HG03378 (cell line): ENCODE measurements around the gene RAD50.
"Not testable (repeated sequence)": the region's sequence is repeated elsewhere in the genome, so short reads cannot be mapped to it uniquely, and the experiment has no call there.

ENCODE experiments used
- ATAC-seq: cut with Tn5 transposase; IDR thresholded peaks from one replicate; pipeline ENCODE4 v1.9.1; 2021; ENCODE audit warnings: mild to moderate bottlenecking, moderate library complexity; ENCODE audit not compliant: unreplicated experiment

The RAD50 gene

DNA sequence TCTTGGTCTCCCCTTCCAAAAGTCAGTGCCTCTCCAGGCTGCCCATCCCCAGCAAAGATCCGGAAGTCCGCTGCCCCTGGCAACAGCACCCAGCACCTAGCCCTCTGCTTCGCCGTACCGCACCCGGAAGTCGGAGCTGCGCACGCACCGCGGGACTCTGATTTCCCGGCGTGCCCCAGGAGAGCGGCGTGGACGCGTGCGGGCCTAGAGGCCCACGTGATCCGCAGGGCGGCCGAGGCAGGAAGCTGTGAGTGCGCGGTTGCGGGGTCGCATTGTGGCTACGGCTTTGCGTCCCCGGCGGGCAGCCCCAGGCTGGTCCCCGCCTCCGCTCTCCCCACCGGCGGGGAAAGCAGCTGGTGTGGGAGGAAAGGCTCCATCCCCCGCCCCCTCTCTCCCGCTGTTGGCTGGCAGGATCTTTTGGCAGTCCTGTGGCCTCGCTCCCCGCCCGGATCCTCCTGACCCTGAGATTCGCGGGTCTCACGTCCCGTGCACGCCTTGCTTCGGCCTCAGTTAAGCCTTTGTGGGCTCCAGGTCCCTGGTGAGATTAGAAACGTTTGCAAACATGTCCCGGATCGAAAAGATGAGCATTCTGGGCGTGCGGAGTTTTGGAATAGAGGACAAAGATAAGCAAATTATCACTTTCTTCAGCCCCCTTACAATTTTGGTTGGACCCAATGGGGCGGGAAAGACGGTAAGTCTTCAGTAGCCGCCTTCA lies at the start of gene RAD50:
Gene RAD50, plus strand, starts transcription at position 215 of the 715 bp plus-strand sequence. Its CDS starts 348 bp downstream, at position 563.
- peak; percentile 89 for ATAC-seq

DNA sequence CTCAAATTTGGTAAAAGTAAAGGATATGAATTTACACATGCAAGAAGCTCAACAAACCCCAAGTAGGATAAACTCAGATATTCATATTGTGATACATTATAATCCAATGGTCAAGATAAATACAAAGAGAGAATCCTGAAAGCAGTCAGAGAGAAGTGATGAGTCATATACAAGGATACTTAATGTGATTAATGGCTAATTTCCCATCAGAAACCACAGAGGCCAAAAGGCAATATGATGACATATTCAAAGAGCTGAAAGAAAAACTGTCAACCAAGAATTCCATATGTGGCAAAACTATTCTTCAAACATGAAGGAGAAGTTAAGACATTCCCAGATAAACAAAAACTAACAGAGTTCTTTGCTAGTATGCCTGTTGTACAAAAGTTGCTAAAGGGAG lies 46.7 kb upstream of the RAD50 start:
- no peak for ATAC-seq

DNA sequence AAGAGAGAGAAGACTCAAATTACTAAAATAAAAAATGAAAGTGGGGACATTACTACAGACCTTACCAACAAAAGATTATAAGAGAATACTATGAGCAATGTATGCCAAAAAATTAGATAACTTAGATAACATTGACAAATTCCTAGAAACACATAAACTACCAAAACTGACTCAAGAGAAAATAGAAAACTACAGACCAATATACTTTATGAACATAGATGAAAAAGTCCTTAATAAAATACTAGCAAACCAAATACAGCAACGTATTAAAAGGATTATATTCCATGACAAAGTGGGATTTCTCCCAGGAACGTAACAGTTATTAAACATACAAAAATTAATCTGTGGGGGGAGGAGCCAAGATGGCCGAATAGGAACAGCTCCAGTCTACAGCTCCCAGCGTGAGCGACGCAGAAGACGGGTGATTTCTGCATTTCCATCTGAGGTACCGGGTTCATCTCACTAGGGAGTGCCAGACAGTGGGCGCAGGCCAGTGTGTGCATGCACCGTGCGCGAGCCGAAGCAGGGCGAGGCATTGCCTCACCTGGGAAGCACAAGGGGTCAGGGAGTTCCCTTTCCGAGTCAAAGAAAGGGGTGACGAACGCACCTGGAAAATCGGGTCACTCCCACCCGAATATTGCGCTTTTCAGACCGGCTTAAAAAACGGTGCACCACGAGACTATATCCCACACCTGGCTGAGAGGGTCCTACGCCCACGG lies 43.0 kb upstream of the RAD50 start:
- ATAC-seq = not testable (repeated sequence)

DNA sequence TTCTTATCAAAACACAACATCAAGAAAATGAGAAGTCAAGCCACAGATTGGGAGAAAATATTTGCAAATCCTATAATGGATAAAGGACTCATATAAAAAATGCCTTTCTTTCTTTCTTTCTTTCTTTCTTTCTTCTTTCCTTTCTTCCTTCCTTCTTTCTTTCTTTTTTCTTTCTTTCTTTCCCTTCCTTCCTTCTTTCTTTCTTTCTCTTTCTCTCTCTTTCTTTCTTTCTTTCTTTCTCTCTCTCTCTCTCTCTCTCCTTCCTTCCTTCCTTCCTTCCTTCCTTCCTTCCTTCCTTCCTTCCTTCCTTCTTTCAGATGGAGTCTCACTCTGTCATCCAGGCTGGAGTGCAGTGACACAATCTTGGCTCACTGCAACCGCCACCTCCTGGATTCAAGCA lies 34.7 kb upstream of the RAD50 start:
- ATAC-seq = not testable (repeated sequence)

DNA sequence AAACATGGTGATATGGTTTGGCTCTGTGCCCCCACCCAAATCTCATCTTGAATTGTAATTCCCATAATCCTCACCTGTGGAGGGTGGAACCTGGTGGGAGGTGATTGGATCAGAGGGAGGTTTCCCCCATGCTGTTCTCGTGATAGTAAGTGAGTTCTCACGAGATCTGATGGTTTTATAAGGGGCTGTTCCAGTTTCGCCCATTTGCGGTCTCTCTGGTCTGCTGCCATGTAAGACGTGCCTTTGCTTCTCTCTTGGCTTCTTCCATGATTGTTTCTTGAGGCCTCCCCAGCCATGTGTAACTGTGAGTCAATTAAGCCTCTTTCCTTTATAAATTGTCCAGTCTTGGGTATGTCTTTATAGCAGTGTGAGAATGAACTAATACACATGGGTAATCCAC lies 31.9 kb upstream of the RAD50 start:
- ATAC-seq = not testable (repeated sequence)

DNA sequence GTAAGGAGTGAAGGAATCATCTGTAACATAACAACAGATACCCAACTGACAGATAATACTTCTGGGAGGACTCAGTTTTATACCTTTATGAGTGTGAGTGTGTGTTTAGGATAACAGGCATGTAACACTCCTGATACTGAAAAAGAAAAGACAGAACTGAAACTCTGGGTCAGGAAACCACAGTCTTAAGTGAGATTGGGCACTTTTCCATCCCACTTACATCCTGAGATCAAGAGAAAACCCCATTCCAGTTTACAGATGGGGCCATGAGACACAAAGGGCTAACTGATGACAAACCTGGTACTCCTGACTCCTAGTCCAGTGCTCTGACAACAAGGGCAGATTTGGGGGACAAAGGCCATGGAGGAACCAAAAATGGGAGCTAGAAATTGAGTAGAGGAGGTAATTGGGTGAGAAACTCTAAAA lies 31.5 kb upstream of the RAD50 start:
- ATAC-seq = peak; percentile 72

DNA sequence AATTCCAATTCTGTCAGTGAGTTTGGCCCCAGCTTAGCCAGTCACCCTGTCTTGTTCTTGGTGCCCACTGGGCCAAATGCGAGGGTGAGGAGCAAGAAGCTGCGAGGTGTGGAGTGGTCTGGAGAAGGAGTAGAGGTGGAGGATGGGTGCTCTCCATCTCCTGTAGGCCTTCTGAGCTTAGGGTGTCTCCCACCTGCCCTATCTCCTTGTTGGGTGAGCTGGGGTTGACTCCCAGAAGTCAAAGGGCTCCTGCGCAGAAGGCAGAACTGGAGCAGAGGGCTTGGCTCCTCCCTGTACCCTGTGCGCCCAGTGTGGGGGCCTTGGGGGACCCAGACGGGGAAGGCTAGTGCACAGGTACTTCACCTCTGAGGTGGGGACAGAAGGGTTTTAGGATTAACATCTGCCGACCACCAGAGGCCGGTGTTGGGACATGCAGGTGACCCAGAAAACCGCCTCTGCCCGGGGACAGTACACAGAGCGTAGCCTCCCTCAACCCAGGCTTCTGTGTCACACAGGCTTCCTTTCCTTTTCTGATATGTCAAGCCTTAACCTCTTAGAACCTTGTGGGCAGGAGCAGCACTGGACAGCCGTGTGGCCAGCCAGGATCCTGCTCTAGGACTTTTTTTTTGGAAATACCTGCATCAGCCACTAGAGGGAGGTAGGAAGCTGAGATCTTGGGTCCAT lies 30.3 kb upstream of the RAD50 start:
- ATAC-seq = no peak

DNA sequence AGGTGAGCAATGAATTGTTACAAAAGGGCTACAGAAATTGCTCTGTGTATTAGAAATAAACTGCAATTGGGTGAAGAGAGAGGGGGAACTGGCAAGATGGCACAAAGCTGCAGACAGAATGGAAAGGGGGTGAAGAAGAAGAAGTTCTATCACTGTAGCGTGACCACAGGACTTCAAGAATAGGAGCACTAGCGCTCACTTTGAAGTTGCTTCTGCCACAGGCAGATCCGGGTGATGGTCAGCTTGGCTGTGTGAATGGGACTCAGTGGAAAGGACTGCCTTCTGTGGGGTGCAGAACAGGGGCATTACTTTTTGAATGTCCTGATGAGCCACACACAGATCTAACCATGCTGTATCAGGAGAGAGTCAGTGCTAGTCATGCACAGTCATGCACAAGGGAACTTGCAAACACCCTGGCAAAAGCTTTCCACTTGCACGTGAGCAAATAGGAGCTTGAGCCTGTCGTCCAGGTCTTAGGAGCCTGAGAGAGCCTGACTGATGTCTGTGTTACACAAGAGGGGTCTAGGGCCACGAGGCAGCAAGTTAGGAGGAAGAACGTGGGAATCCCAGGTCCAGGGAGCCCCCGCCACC lies 29.7 kb upstream of the RAD50 start:
- no peak for ATAC-seq

DNA sequence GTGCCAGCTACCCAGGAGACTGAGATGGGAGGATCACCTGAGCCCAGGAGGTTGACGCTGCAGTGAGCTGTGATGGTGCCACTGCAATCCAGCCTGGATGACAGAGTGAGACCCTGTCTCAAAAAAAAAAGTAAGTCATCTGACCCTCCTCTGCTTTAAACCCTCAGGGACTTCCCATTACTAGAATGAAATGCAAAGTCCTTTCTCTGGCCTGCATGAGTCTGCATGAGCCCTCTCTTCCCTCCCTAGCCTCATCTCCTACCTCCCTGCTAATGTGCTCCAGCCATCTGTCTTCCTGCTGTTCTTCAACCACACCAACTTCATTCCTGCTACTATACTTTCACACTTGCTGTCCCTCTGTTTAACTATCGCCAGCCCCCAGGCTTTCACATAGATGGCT lies 28.8 kb upstream of the RAD50 start:
- ATAC-seq = no peak

DNA sequence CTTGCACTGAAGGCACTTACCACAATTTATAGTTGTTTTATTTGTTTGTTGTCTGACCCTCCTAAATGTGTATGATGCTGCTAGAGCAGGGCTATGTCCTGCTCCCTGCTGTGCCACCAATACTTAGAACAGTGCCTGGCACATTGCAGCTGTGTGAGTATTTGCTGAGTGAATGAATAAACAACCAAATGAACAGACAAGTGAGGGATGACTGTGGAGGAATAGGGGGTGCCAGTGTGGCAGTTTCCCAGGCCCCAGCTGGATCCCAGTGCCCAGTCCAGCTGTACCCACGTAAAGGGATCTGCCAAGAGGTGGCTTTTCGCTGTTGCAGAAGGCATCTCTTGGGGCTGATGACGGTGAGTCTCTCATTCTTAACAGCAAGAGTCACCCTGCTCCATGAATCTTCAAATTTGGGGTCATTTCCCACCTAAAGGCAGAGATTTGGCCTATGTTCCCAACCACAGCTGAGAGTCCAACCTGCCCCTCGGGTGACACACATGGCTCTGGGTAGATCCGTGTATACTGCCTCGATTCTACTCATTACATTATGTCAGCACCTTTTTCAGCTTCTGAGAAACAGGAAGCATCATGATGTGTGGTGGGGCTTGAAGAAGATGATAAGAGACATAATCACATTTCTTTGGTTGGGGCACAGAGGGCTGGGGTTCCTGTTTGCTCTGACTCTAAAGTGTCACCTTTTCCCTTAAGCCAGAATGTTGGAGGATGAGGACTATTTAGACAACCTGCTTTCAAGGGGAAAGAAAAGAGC lies 27.7 kb upstream of the RAD50 start:
- ATAC-seq = no peak

DNA sequence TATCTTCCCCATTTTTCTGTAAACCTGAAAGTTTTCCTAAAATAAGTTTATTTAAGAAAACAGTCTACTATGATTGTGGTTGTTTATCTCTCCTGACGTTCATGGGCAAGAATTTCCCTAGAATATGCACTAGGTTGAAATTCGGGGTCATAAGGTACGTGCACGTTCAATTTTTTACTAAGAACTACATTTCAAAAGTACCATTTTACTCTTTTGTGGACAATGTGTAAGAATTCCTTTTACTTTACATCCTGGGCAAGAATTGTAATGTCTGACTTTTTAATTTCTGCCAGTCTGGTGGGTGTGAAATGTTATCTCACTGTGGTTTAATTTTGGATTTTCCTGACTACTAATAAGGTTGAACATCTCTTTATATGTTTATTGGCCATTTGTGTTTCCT lies 25.8 kb upstream of the RAD50 start:
- no peak for ATAC-seq

DNA sequence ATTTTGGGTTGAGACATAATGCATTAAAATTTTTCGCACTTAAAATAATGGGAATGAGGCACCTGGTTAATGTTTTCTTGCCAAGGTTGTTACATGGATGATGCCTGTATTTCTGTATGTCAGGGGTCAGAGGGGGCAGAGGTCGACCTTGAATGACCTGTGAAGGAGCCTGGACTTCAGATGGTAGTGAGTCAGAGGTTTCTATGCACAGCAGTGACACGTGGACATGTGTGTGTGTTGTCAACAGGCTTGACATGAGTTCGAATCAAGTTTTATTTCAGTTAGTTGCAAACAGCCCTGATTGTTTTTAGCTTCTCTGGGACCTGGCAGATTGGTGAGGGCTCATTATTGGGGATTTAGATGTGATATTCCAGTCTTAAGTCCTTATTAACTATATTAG lies 17.1 kb upstream of the RAD50 start:
- no peak for ATAC-seq

DNA sequence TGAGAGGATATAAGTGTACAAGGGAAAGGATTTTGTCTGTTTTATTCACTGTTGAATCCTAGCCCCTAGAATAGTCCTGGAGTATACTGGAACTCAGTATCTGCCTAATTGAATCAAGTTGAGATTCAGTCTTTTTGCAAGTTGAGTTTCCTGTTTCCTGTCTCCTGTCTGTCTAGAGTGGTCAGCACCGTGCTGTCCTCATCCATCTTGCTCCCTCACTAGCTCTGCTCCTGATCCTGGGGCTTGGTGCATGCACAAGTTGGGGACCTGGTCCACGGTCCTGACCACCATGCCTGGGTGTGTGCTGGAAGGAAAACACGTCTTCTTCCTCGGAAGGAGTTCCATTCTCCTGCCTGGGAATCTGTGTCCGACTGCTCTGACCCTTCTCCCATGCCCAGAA lies 16.6 kb upstream of the RAD50 start:
- no peak for ATAC-seq

DNA sequence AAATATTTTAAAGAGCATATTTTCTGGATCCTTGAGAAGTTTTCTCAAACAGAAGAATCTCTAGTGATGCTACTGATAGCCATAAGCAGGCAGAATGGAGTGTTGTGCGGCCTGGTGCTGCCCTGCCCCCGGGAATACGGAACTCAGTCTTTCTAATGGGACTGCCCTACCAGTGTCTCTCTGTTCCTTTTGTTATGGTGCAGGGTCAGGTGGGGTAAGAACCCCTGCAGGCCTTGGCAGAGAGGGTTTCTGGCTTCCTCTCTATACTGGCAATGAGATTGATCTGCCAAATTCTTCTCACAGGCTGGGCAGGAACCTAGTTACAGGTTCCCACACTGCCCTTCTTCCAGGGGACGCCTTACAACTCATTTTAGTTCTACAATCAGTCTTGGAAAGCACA lies 16.0 kb upstream of the RAD50 start:
- no peak for ATAC-seq

DNA sequence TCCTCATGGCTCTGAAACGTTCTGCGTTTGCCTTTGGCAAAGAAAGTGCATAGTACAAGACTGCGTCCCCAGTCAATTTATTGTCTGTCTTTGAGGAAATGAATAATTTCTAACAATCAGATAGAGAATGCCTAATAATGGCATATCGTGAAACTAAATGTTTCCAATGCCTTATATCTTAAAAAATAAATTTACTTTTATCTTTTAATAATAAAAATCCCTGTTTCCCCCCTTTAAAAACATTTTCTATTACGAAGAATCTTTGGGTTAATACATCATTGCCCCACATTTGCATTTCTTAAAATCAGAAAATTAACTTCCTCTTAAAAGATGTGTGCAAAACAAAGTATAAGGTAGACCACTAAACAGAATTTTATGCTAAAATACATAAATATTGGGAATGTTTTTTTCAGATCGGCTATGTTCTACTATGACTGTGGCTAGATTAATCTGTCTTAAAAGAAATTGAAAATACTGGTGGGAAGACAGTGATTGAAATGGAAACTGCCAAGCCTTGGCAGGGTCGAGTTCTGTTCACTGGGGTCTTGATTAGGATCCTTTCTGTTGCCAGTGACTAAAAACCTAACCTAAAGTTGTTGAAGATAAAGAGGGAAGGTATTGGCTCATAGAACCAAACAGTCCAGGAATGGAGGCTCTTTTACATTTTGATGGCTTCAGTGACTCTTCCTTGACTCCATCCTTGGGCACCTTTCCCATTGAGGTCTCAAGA lies 13.1 kb upstream of the RAD50 start, which contains the start of gene IL5:
Gene IL5, minus strand, starts transcription at position 51 of the 730 bp plus-strand sequence. Its CDS starts 44 bp downstream, at position 7.
- no peak for ATAC-seq

DNA sequence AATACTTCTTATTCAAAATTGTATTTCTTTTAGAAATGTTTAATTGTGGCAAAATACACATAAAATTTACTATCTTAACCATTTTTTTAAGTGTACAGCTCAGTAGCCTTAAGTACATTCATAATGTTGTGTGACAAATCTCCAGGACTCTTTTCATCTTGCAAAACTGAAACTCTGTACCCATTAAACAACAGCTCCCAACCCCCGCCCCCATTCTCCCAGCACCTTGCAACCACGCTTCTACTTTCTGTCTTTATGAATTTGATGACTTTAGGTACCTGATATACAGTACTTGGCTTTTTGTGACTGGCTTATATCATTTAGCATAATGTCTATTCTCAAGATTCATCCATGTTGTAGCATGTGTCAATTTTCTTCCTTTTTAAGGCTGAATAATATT lies 10.7 kb upstream of the RAD50 start:
- no peak for ATAC-seq

DNA sequence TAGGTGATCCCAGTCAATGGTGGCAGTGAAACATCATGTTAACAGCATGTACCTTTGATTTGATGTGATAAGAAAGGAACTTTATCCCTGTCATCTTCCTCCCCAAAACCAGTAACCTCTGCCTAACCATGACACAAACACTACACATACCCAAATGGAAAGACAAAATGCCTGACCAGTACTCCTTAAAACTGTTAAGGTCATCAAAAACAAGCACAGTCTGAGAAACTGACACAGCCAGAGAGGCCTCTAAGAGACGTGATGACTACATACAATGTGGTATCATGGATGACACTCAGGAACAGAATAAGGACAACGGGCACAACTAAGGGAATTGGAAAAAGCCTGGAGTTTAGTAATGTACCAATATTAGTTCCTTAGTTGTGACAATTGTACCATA lies 9.5 kb upstream of the RAD50 start:
- ATAC-seq = no peak

DNA sequence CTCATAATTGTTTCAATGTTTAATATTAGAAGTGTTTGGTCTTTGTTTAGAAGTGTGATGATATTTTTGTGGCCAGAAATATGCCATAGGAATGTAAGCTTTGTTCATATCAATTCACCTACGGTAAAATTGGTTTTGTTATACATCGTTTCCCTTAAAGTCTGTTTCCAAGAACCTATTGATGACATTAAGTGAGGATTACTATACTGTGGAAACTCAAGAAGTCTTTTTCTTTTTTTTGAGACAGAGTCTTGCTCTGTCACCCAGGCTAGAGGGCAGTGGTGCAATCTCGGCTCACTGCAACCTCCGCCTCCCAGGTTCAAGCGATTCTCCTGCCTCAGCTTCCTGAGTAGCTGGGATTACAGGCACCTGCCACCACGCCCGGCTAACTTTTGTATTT lies 7.9 kb upstream of the RAD50 start:
- ATAC-seq = not testable (repeated sequence)

DNA sequence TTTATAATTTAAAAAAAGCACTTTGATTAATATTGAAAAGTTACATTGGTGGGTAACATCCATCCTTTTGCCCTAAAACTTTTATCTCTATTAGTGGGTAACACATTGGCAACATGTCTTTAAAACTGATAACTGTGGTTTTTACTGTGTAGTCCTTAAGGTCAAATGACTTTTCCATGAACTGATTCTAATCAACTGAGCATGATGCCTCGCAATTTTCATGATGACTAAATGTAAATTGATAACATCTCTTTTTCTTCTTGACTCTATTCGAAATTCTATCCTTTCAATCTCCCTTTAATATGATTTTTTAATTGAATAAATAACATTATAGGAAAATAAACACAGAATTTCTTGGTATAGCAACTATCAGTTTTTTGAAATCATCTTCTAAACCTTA lies 7.2 kb upstream of the RAD50 start:
- ATAC-seq = no peak

DNA sequence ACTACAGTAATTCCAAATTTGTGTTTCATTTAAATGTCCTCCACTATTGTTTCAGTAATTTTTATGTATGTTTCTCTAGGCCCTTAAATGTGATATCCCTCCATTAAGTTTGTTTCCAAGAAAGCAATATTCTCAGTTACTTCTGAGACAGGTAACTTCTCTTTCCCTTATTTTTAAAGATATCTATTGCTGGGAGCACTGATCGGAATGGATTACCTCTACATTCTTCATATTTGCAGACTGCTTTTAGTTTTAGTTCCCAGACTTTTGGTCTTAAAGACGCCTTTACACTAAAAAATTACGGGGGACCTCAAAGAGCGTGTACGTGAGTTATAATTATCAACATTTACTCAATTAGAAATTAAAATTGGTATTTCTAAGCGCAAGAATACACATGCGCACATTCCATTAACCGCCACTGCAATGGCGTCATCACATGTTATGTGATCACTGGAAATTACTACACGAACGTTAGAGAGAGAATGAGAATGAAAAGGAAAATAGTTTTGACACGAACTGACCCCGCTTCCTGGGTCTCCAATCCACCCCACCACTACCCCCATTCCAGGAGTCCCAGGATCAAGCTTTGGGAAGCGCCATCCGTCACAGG lies 519 bp upstream of the RAD50 start:
- no peak for ATAC-seq
